ENCODE measurements around the gene EIF2AK3.
A peak's percentile ranks its signal among the peaks of the same experiment; 100 is the strongest.

The EIF2AK3 gene

GRCh38 chr2:88545118-88545517, 82.1 kb downstream of the EIF2AK3 start:
- no peak overlapping the region for H3K27ac ChIP-seq (ENCODE audit: extremely low read depth, low read depth, low read length)

DNA sequence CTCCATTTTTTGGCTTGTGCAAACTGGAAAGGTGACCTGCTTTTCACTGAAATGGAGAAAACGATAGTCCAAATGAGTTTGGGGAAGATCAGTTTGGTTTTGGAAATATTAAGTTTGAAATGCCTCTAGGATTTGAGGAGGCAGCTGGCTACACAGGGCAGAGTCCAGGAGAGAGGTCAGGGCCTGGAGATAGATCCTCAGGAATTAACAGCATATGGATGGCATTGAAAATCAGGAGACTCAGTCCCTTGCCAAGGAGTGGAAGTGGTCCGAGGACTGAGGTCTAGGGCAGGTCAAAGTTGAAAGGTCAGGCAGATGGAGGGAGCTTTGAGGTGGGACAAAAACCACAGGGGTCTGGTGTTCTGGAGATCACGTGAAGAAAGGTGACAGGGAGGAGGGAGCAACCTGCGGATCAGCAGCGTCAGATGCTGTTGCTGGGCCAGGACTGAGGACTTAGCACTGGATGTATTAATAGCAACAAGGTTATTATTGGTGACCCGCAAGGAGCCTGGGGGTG, 83.7 kb downstream of the EIF2AK3 start:
- ChIA-PET POLR2A (no interaction called here), CTCF (interaction anchor here (0.6 kb wide), 1 partner anchor 126 kb away, joined by 4 read pairs; no protein-coding TSS in a partner anchor)
- no peaks in the 10 kb centered on the region for H3K36me3 ChIP-seq (ENCODE audit: control insufficient read depth in 2 of 2, insufficient read depth in 1 of 2, low read length in 2 of 2)
- no peaks in the 10 kb centered on the region for H3K9me3 ChIP-seq (ENCODE audit: control insufficient read depth, insufficient read depth, low read depth, low read length)
- TF ChIP-seq ZSCAN5A (tag by site-specific recombination; IDR thresholded peaks at IDR 0.05) (no peak), KLF8 (tag by site-specific recombination; IDR thresholded peaks at IDR 0.05) (no peak), ZNF324 (tag by site-specific recombination; IDR thresholded peaks at IDR 0.05) (no peak), SALL2 (tag by site-specific recombination; IDR thresholded peaks at IDR 0.05; ENCODE audit: borderline replicate concordance) (no peak), HOXD13 (CRISPR knock-in tag; IDR thresholded peaks at IDR 0.05; ENCODE audit: borderline replicate concordance) (no peak), MYNN (tag by site-specific recombination; IDR thresholded peaks at IDR 0.05; ENCODE audit: borderline replicate concordance) (no peak), ZNF624 (tag by site-specific recombination; IDR thresholded peaks at IDR 0.05) (no peak), ZBTB8A (tag by site-specific recombination; IDR thresholded peaks at IDR 0.05) (no peak)
- H3K4me3 ChIP-seq (ENCODE audit: low read depth, low read length) = no peak overlapping the region
- no peaks in the 10 kb centered on the region for H3K4me1 ChIP-seq (ENCODE audit: control insufficient read depth, insufficient read depth, low read length)
- no peak overlapping the region for H3K27ac ChIP-seq (ENCODE audit: extremely low read depth, low read depth, low read length)

More at GRCh38 chr2:88545118-88545517, 82.1 kb downstream of the EIF2AK3 start:
- Histone ChIP-seq H3K4me1 (ENCODE audit: control insufficient read depth, insufficient read depth, low read length) (no peaks in the 10 kb centered on the region), H3K36me3 (ENCODE audit: control insufficient read depth in 2 of 2, insufficient read depth in 1 of 2, low read length in 2 of 2) (no peaks in the 10 kb centered on the region), H3K4me3 (ENCODE audit: low read depth, low read length) (no peak overlapping the region), H3K9me3 (ENCODE audit: control insufficient read depth, insufficient read depth, low read depth, low read length) (no peaks in the 10 kb centered on the region)
- TF ChIP-seq ZNF274 (IDR thresholded peaks at IDR 0.05; ENCODE audit: low read length) = no peak
- TF ChIP-seq ZNF274 (tag by site-specific recombination; IDR thresholded peaks at IDR 0.05; ENCODE audit: borderline replicate concordance) = no peak
- TF ChIP-seq SP3 (tag by site-specific recombination; IDR thresholded peaks at IDR 0.05) = peak; percentile 41
- ChIA-PET CTCF (interaction anchor here (0.6 kb wide), 1 partner anchor 348 kb away, joined by 5 read pairs; no protein-coding TSS in a partner anchor), POLR2A (no interaction called here)

GRCh38 chr2:88542668-88543067, 84.6 kb downstream of the EIF2AK3 start:
- no peak overlapping the region for H3K27ac ChIP-seq (ENCODE audit: extremely low read depth, low read depth, low read length)
- CTCF ChIA-PET = no interaction called here
- H3K36me3 ChIP-seq (ENCODE audit: control insufficient read depth in 2 of 2, insufficient read depth in 1 of 2, low read length in 2 of 2) = no peaks in the 10 kb centered on the region
- no peak overlapping the region for H3K4me3 ChIP-seq (ENCODE audit: low read depth, low read length)
- TF ChIP-seq FEZF1 (tag by site-specific recombination; IDR thresholded peaks at IDR 0.05) (no peak), ZSCAN23 (tag by site-specific recombination; IDR thresholded peaks at IDR 0.05) (no peak)
- no peaks in the 10 kb centered on the region for H3K9me3 ChIP-seq (ENCODE audit: control insufficient read depth, insufficient read depth, low read depth, low read length)
- no peaks in the 10 kb centered on the region for H3K4me1 ChIP-seq (ENCODE audit: control insufficient read depth, insufficient read depth, low read length)
- POLR2A ChIA-PET = no interaction called here

- Histone ChIP-seq H3K4me3 (ENCODE audit: low read depth, low read length) (no peak overlapping the region), H3K9me3 (ENCODE audit: control insufficient read depth, insufficient read depth, low read depth, low read length) (no peaks in the 10 kb centered on the region), H3K4me1 (ENCODE audit: control insufficient read depth, insufficient read depth, low read length) (no peaks in the 10 kb centered on the region), H3K36me3 (ENCODE audit: control insufficient read depth in 2 of 2, insufficient read depth in 1 of 2, low read length in 2 of 2) (no peaks in the 10 kb centered on the region), H3K27ac (ENCODE audit: extremely low read depth, low read depth, low read length) (no peak overlapping the region)
- POLR2A ChIA-PET = no interaction called here
- no peak for TF ChIP-seq ZBTB10 (tag by site-specific recombination; IDR thresholded peaks at IDR 0.05)
- TF ChIP-seq ZNF677 (tag by site-specific recombination; IDR thresholded peaks at IDR 0.05) = no peak
- TF ChIP-seq ZNF585B (tag by site-specific recombination; IDR thresholded peaks at IDR 0.05) = no peak
- TF ChIP-seq ZNF660 (tag by site-specific recombination; IDR thresholded peaks at IDR 0.05) = no peak
- no peak for TF ChIP-seq ZNF133 (tag by site-specific recombination; IDR thresholded peaks at IDR 0.05)
- TF ChIP-seq ZNF48 (tag by site-specific recombination; IDR thresholded peaks at IDR 0.05) = no peak
- no peak for TF ChIP-seq ZNF140 (tag by site-specific recombination; IDR thresholded peaks at IDR 0.05)
- TF ChIP-seq ZBTB48 (tag by site-specific recombination; IDR thresholded peaks at IDR 0.05) = no peak
- no peak for TF ChIP-seq ZNF155 (tag by site-specific recombination; IDR thresholded peaks at IDR 0.05)
- TF ChIP-seq ZNF561 (tag by site-specific recombination; IDR thresholded peaks at IDR 0.05; ENCODE audit: borderline replicate concordance) = no peak
- TF ChIP-seq ZNF302 (tag by site-specific recombination; IDR thresholded peaks at IDR 0.05; ENCODE audit: low read depth) = no peak
- TF ChIP-seq ZNF513 (tag by site-specific recombination; IDR thresholded peaks at IDR 0.05) = no peak
- no peak for TF ChIP-seq ZNF311 (tag by site-specific recombination; IDR thresholded peaks at IDR 0.05; ENCODE audit: borderline replicate concordance)
- CTCF ChIA-PET = interaction anchor here (0.6 kb wide), 1 partner anchor 201 kb away, joined by 4 read pairs; no protein-coding TSS in a partner anchor
These were observed 86.9 kb downstream of the EIF2AK3 start for GRCh38 chr2:88540346-88540745.
